HG03342 (cell line): ENCODE results near the gene DEPP1.

ENCODE experiments used
- ATAC-seq: cut with Tn5 transposase; IDR thresholded peaks from one replicate; pipeline ENCODE4 v1.9.1; 2021; ENCODE audit warnings: mild to moderate bottlenecking, moderate library complexity; ENCODE audit not compliant: unreplicated experiment

DEPP1 gene

GRCh38 chr10:44968091-44968490 lies 10.5 kb downstream of the DEPP1 start:
- no peak for ATAC-seq

GRCh38 chr10:44967616-44968015 lies 11.0 kb downstream of the DEPP1 start:
- ATAC-seq = no peak

GRCh38 chr10:44966816-44967509 lies 11.6 kb downstream of the DEPP1 start:
- ATAC-seq = no peak

GRCh38 chr10:44966129-44966815 lies 12.3 kb downstream of the DEPP1 start:
- peak; percentile 37 for ATAC-seq

GRCh38 chr10:44965651-44966097 lies 12.9 kb downstream of the DEPP1 start:
- peak; percentile 36 for ATAC-seq

- no peak for ATAC-seq
Observed at GRCh38 chr10:44965104-44965503, 13.5 kb downstream of the DEPP1 start.

GRCh38 chr10:44963772-44964633 lies 14.6 kb downstream of the DEPP1 start:
- ATAC-seq = no peak

GRCh38 chr10:44962870-44963738 lies 15.5 kb downstream of the DEPP1 start:
- ATAC-seq = no peak

GRCh38 chr10:44961931-44962750 lies 16.5 kb downstream of the DEPP1 start:
- ATAC-seq = no peak

- no peak for ATAC-seq
Observed at GRCh38 chr10:44961230-44961571, 17.4 kb downstream of the DEPP1 start.

GRCh38 chr10:44960482-44961229 lies 18.0 kb downstream of the DEPP1 start:
- ATAC-seq = no peak

GRCh38 chr10:44960088-44960460 lies 18.5 kb downstream of the DEPP1 start:
- no peak for ATAC-seq

GRCh38 chr10:44959247-44960087 lies 19.1 kb downstream of the DEPP1 start, which contains the start of gene RASSF4:
Gene RASSF4 (plus strand): TSS chr10:44959802. CDS start chr10:44970203, 10,401 bp downstream.
- peak; percentile 93 for ATAC-seq

- ATAC-seq = no peak
Observed at GRCh38 chr10:44958898-44959246, 19.7 kb downstream of the DEPP1 start.

- ATAC-seq = no peak
Observed at GRCh38 chr10:44958196-44958897, 20.3 kb downstream of the DEPP1 start.

GRCh38 chr10:44956717-44957706 lies 21.6 kb downstream of the DEPP1 start:
- ATAC-seq = no peak
